Subcutaneous adipose tissue (tissue), 4 donors: ENCODE results near the gene MAGI1. TPM values are rescaled to one million over a fixed set of nuclear protein-coding genes. Genes with fewer than 3 reads are reported as not detected.

Experiments used
- CTCF ChIP-seq: fragments of 450-650 bp; IDR thresholded peaks from one replicate; pipeline ENCODE4 v1.5.1; 2016; ENCODE audit warnings: low read depth, mild to moderate bottlenecking, control low read depth, antibody characterized with exemption, moderate library complexity
- total RNA-seq, 4 donors: library from RNA; depleted of rRNA; stranded (reverse); fragments of >200 nt; gene quantifications; one replicate each; pipeline ENCODE4 v1.1.0, GENCODE V29; 2016

The MAGI1 gene
- total RNA-seq, 4 donors from 2014 or later, result 15.3 to 56.9 (median 35.4) TPM

GRCh38 chr3:65615329-65615728 is 423.4 kb downstream of the MAGI1 start:
- no peak for TF ChIP-seq CTCF

GRCh38 chr3:65614585-65614984 is 424.1 kb downstream of the MAGI1 start:
- TF ChIP-seq CTCF, result no peak

DNA sequence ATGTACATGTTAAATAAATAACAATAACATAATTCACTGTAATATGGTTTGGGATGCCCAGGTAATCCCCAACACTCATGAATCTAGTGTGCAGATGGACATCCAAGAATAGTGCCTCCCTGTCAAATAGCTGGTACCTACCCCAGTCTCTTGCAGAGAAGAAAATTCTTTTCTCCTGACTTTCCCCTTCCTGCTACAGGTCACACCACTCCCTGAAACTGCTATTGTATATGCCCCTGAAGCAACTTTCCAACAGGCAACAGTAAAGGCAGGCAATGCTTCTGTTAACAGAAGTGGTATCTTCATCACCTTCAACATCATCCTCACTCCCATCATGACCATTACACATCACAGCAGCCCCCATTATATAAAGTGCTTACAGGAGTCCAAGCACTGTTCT is 431.6 kb downstream of the MAGI1 start:
- TF ChIP-seq CTCF, result no peak

GRCh38 chr3:65605876-65606432 is 432.8 kb downstream of the MAGI1 start:
- TF ChIP-seq CTCF, result no peak

GRCh38 chr3:65604863-65605526 is 433.7 kb downstream of the MAGI1 start:
- TF ChIP-seq CTCF, result no peak

- no peak for TF ChIP-seq CTCF
Measured at GRCh38 chr3:65603631-65604030, 435.1 kb downstream of the MAGI1 start.

DNA sequence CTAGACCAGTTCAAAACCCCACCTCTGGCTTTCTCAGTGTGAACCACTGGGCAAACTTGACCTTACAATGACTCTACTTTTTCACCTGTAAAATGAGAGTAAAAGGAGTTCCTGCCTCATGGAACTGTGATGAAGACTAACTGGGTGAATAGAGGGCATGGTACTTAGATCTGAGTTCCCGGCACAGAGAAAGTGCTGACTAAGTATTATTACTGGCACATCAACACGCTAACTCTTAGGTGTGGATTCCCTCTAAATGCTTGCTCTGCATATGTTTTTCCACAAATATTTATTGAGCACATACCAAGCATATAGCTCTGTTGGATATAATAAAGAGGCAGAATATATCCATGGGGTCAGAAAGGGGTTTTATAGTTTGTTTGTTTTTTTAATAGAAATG is 437.8 kb downstream of the MAGI1 start:
- no peak for TF ChIP-seq CTCF
